Peyer's patch (tissue), 4 donors: ENCODE measurements around the gene MUC5B.

Source experiments
- POLR2A ChIP-seq, 2 donors: fragments of 450-650 bp; IDR thresholded peaks; one replicate each; pipeline ENCODE4 v1.5.1; 2017; ENCODE audit warnings: antibody characterized with exemption in 2 of 2, mild to moderate bottlenecking in 2 of 2, moderate library complexity in 2 of 2
- TF ChIP-seq, protein P1 (sequence below), 6 experiments: fragments of 450-650 bp in 4 of 6; fragments of 200-600 bp in 2 of 6; sonication (generic) in 1 of 6; IDR thresholded peaks; one replicate each; pipeline ENCODE4 v1.5.1; 2017 to 2019; ENCODE audit warnings: antibody characterized with exemption in 6 of 6, mild to moderate bottlenecking in 3 of 6, moderate library complexity in 1 of 6

DNA sequence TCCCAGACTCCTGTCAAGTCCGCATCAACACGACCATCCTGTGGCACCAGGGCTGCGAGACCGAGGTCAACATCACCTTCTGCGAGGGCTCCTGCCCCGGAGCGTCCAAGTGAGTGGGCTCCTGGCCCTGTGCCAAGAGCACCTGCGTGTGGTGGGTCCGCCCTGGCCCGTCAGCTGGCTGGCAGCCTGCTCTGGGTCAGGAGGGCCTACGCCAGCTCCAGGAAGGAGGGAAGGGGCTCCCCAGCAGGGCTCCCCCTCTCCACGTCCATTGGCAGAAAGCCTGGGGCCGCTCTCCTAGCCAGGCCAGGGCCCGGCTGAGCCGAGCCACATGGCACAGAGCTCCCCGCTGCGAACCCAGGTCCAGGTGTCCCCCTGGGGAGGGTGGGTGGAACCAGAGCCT is 37.8 kb downstream of the MUC5B start:
- TF ChIP-seq, protein P1, sequence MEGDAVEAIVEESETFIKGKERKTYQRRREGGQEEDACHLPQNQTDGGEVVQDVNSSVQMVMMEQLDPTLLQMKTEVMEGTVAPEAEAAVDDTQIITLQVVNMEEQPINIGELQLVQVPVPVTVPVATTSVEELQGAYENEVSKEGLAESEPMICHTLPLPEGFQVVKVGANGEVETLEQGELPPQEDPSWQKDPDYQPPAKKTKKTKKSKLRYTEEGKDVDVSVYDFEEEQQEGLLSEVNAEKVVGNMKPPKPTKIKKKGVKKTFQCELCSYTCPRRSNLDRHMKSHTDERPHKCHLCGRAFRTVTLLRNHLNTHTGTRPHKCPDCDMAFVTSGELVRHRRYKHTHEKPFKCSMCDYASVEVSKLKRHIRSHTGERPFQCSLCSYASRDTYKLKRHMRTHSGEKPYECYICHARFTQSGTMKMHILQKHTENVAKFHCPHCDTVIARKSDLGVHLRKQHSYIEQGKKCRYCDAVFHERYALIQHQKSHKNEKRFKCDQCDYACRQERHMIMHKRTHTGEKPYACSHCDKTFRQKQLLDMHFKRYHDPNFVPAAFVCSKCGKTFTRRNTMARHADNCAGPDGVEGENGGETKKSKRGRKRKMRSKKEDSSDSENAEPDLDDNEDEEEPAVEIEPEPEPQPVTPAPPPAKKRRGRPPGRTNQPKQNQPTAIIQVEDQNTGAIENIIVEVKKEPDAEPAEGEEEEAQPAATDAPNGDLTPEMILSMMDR (IDR thresholded peaks at IDR 0.05) = no peak
- no peak for TF ChIP-seq POLR2A (IDR thresholded peaks at IDR 0.05)
